ENCODE data around the gene ITFG2. TPM values are rescaled to one million over a fixed set of nuclear protein-coding genes. Genes with fewer than 3 reads are reported as not detected.

ITFG2 gene
- total and polyA plus RNA-seq, 10 of the 15 experiments (the other 5 are each of a cell fraction or from before 2014, with no cell fraction given): 21.2 to 39.5 (median 25.9) TPM

GRCh38 chr12:2813214-2814185 is 1.0 kb downstream of the ITFG2 start:
- no peaks in the 10 kb centered on the region for H3K9me3 ChIP-seq (replicated peaks; ENCODE audit: control insufficient read depth, insufficient read depth, low read length)
- H3K4me2 ChIP-seq (ENCODE audit: control insufficient read depth, insufficient read depth): peak overlapping the region; percentile 80
- FAIRE-seq (no peak), DNase-seq (ENCODE audit: low read depth, low spot score) (no peak), ATAC-seq (peak; percentile 82)
- in situ Hi-C loops (cut with MboI): no loop called here
- H4K20me1 ChIP-seq (ENCODE audit: control insufficient read depth, insufficient read depth): no peaks in the 10 kb centered on the region
- SMC1A ChIA-PET (ENCODE audit: uncharacterized antibody, unreplicated experiment): interaction anchor here (0.5 to 2.3 kb wide), 9 partner anchors 16 to 131 kb away, joined by 3 to 10 read pairs (median 3); no protein-coding TSS in a partner anchor
- TF ChIP-seq RB1 (IDR thresholded peaks at IDR 0.05; ENCODE audit: borderline replicate concordance) (no peak), SMC3 (IDR thresholded peaks at IDR 0.05; ENCODE audit: borderline replicate concordance, low read length) (peak; percentile 65; the same call in 1 of the 2 replicates), ZBTB40 (IDR thresholded peaks at IDR 0.05; ENCODE audit: borderline replicate concordance) (no peak), YY1 (IDR thresholded peaks at IDR 0.05; ENCODE audit: low read depth, low read length) (peak; percentile 37; the same call in 1 of the 2 replicates), SRF (IDR thresholded peaks at IDR 0.05; ENCODE audit: low read depth in 2 of 2, low read length in 2 of 2) (peak in 1 of 2 experiments; percentile 59; a peak in 1 of 4 replicates), MXI1 (IDR thresholded peaks at IDR 0.05; ENCODE audit: low read depth, low read length) (peak; percentile 40; the same call in 1 of the 2 replicates), SMAD1 (IDR thresholded peaks at IDR 0.05; ENCODE audit: low read depth, partially characterized antibody) (peak; percentile 9), CTCF (IDR thresholded peaks at IDR 0.05 in 2 of 3, conservative IDR thresholded peaks at IDR 0.05 in 1 of 3; ENCODE audit: control insufficient read depth in 2 of 3, extremely low read depth in 1 of 3, insufficient read depth in 1 of 3, low read depth in 3 of 3, low read length in 3 of 3) (peak; percentile 70 to 87 (median 78)), SPI1 (IDR thresholded peaks at IDR 0.05; ENCODE audit: borderline replicate concordance, insufficient read depth, low read depth, low read length) (0 out of 2 replicates have a peak, but pooled peaks have one; percentile 2), RAD21 (IDR thresholded peaks at IDR 0.05; ENCODE audit: insufficient read depth, low read depth, low read length) (peak; percentile 81), SMARCA5 (IDR thresholded peaks at IDR 0.05) (peak; percentile 54), SREBF1 (IDR thresholded peaks at IDR 0.05; ENCODE audit: low read length) (no peak), POU2F2 (IDR thresholded peaks at IDR 0.05; ENCODE audit: borderline replicate concordance, low read depth, low read length) (no peak)
- peaks cover 0 to 5% of the 10 kb centered on the region in 2 experiments; a peak in 1 of 4 replicates for H3K36me3 ChIP-seq (ENCODE audit: control insufficient read depth in 2 of 2, insufficient read depth in 2 of 2, low read length in 1 of 2)
- H3K4me1 ChIP-seq (ENCODE audit: control insufficient read depth, insufficient read depth, low read length): no peaks in the 10 kb centered on the region
- RAD21 ChIA-PET (ENCODE audit: unreplicated experiment): interaction anchor here (1.1 to 1.8 kb wide), 4 partner anchors 17 to 28 kb away, joined by 3 to 13 read pairs (median 4); partner anchors contain the start of gene FKBP4
- H3K9ac ChIP-seq (ENCODE audit: control insufficient read depth, insufficient read depth, low read length): peak overlapping the region; percentile 78
- no TSS peak for BruUV-seq (replicated peaks)
- peaks cover 18% of the 10 kb centered on the region for H3K79me2 ChIP-seq (ENCODE audit: control insufficient read depth, insufficient read depth, low read length)
- peak overlapping the region; percentile 84 for H3K27ac ChIP-seq (ENCODE audit: control insufficient read depth, insufficient read depth)
- 13% methylated on average over 10 of the region's 10 CpGs for WGBS (ENCODE audit: insufficient coverage, insufficient replicate concordance, low lambda C conversion rate, missing lambda C conversion rate)
- POLR2A ChIA-PET: interaction anchor here (0.5 to 2.1 kb wide), 5 partner anchors 9 to 54 kb away, joined by 3 to 12 read pairs (median 4); no protein-coding TSS in a partner anchor
- peak overlapping the region; percentile 89 for H3K4me3 ChIP-seq
- intact Hi-C loops (cut with micrococcal nuclease; ENCODE audit: unreplicated experiment): loop anchor here (2.0 kb wide), 1 partner anchor 63 kb away; the partner anchor contains the start of genes FOXM1 and RHNO1
- CTCF ChIA-PET: interaction anchor here (0.7 to 3.9 kb wide), 12 partner anchors 9 to 173 kb away, joined by 3 to 25 read pairs (median 4); no protein-coding TSS in a partner anchor
- no peaks in the 10 kb centered on the region for H3K27me3 ChIP-seq (replicated peaks in 1 of 2; ENCODE audit: control insufficient read depth in 2 of 2, insufficient read depth in 2 of 2, low read length in 1 of 2)
- H2AFZ ChIP-seq (ENCODE audit: control insufficient read depth, low read depth, low read length): peak overlapping the region; percentile 90; the same call in 1 of the 2 replicates

Measured in GM12878 (cell line).